Activated naive CD4-positive, alpha-beta T cell treated with anti-CD3 and anti-CD28 coated beads, Interleukin-2, amount 50 U/mL, for 72 hours (primary cell): ENCODE measurements around the gene RPTOR. TPM values are rescaled to one million over a fixed set of nuclear protein-coding genes. Genes with fewer than 3 reads are reported as not detected.

Experiments used
- ATAC-seq, 2 donors: fragments of 150-1000 bp; cut with Tn5 transposase; 2 replicates each; pipeline ENCODE4 v1.10.0; 2021; ENCODE audit warnings: mild to moderate bottlenecking in 2 of 2, moderate library complexity in 2 of 2
- DNase-seq, 2 donors: peaks; one replicate each; pipeline ENCODE4 v3.0.0; 2021 to 2022; ENCODE audit warnings: low spot score in 2 of 2
- H3K27ac Mint-ChIP-seq, 2 donors: one replicate each; pipeline ENCODE4 v1.8.0; 2022; ENCODE audit warnings: mild to moderate bottlenecking in 2 of 2, mixed read lengths in 2 of 2
- H3K36me3 Mint-ChIP-seq, 2 donors: one replicate each; pipeline ENCODE4 v1.8.0; 2022; ENCODE audit warnings: mixed read lengths in 2 of 2
- H3K9me3 Mint-ChIP-seq, 2 donors: one replicate each; pipeline ENCODE4 v1.8.0; 2022; ENCODE audit warnings: mixed read lengths in 2 of 2
- total RNA-seq, 2 donors: library from RNA; stranded (reverse); gene quantifications; one replicate each; pipeline ENCODE4 v1.2.3, GENCODE V29; 2022

Gene RPTOR
- total RNA-seq, 2 donors from 2014 or later = 59.5 to 128 TPM

DNA sequence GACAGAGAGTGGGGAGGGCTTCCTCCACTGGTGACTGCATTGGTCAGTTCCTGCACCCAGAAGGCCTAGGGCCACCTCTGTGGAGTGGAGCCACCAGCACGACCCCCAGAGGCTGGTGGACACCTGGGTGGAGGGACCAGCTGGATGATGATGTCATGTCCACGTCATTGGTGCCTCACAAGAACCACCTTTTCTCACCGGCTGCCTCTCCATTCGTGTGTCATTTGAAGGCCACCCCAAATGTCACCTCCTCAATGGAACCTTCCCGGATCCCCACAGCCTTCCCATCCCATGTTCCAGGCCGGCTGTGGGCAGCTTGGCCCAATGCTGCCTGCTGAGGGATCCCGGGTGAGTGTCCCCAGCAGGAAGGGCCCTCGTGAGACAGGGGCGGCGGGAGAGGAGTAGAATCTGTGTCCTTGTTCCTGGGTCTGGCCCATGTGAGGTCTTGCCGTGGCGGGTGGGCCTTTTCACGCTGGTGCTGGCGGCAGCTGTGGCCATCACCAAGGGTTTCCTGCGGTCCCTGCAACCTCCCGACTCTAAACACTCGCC, 437.9 kb downstream of the RPTOR start:
- H3K9me3 Mint-ChIP-seq = peaks cover 0 to 9% of the 10 kb centered on the region in 2 donors
- no peak for DNase-seq
- ATAC-seq = no peak
- H3K27ac Mint-ChIP-seq = no peak overlapping the region
- no peaks in the 10 kb centered on the region for H3K36me3 Mint-ChIP-seq

DNA sequence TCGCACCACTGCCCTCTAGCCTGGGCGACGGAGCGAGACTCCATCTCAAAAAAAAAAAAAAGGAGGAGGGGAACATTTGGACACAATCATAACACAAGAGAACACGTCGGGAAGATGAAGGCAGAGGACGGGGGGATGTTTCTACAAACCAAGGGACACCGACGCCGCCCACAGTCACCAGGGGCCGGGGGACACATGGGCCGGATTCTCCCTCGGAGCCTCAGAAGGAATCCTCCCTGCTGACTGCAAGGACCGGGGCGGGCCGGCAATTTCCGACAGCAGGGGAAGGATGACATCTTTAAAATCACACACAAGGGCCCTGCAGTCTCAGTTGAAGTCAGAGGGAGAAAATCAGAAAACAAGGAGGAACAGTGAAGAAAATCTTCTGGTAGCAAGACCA, 438.9 kb downstream of the RPTOR start:
- H3K36me3 Mint-ChIP-seq = no peaks in the 10 kb centered on the region
- DNase-seq = no peak
- peaks cover 0 to 9% of the 10 kb centered on the region in 2 donors for H3K9me3 Mint-ChIP-seq
- no peak for ATAC-seq
- H3K27ac Mint-ChIP-seq = peak overlapping the region in 1 of 2 donors; percentile 60

DNA sequence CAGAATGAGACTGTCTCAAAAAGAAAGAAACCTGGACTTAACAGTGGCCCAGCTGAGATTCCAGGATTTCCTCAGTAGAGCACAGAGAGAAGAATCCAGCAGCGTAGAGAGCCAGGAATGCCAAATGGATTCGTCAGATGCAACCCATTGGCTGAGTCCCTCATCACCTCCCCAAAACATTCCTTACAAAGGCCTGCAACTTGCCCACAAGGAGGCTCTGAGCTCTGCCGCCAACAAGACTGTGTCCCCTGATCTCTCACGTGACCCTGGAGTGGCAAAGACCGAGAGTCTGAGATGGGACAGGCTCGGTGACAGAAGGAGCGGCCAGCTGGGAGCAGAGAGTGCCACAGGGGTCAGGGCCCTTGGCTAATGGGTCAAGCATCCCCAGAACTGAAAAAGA, 440.1 kb downstream of the RPTOR start:
- Mint-ChIP-seq H3K27ac (no peak overlapping the region), H3K9me3 (peaks cover 0 to 9% of the 10 kb centered on the region in 2 donors), H3K36me3 (no peaks in the 10 kb centered on the region)
- ATAC-seq = no peak
- DNase-seq = no peak

DNA sequence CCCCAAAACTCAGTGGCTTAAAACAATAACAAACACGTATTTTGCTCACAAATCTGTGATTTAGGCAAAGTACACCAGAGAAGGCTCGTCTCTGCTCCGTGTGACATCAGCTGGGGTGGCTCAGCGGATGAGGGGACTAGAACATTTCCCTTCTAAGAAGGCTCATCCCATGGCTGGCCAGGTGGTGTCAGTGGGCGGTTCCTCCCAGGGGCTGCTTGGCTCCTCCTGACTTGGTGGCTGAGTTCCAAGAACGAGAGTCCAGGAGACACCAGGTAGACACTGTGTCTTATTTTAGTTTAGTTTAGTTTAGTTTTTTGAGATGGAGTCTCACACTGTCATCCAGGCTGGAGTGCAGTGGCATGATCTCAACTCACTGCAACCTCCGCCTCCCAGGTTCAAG, 441.4 kb downstream of the RPTOR start:
- no peaks in the 10 kb centered on the region for H3K36me3 Mint-ChIP-seq
- H3K9me3 Mint-ChIP-seq = no peaks in the 10 kb centered on the region

DNA sequence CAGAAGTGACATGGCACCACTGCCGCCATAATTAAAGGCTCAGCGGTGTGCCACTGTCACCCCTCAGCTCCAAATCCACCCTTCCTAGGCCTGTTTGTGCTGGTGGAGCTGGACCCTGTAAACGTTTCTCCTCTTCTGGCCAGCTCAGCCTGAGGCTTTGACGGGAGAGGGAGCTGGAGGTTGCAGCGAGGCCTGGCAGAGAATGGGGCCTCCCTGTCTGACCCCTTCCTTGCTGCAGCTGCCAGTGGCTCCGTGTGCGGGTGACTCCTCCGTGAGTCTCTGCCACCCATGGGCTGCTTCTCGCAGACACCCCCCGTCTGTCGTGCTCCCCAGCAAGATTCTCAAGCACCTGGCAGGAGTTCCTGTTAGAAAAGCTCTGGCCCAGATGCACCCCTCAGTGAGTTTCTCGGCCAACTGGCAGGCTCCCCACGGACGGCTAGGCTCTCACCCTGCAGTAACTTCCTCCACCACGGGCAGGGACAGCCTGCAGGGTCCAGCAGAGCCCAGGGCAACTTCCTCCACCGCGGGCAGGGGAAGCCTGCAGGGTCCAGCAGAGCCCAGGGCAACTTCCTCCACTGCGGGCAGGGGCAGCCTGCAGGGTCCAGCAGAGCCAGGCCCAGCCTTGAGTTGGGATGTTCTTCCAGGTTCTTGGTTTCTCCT, 442.3 kb downstream of the RPTOR start:
- DNase-seq (no peak), ATAC-seq (no peak)
- Mint-ChIP-seq H3K9me3 (no peaks in the 10 kb centered on the region), H3K27ac (no peak overlapping the region), H3K36me3 (no peaks in the 10 kb centered on the region)

More for the DNA sequence above, 441.4 kb downstream of the RPTOR start:
- H3K27ac Mint-ChIP-seq = no peak overlapping the region
- DNase-seq = no peak
- ATAC-seq = no peak

DNA sequence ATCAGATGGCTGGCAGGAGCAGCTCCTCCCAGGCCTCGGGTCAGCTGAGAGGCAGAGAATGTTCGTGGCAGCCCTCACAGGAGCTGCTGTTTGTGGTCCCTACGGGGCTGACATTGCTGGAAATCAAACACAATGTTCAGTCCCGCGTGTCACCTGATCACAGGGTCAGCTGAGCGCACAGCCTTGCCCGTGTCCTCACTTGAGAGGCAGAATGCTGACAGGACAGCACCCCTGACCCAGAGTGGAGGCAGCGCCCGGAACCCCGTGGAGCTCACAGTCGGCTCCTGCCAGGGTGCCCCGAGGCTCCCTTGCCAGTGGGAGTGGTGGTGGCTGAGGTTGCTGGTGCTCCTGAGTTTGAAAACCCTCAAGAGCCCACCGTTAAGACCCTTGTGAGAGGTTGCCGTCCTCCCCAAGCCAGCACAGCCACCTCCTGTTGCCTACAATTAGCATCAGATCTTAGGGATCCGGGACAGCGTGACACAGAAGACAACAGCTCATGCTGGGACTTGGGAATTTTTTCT, 443.4 kb downstream of the RPTOR start:
- ATAC-seq (no peak), DNase-seq (no peak)
- H3K9me3 Mint-ChIP-seq = no peaks in the 10 kb centered on the region
- no peak overlapping the region for H3K27ac Mint-ChIP-seq
- H3K36me3 Mint-ChIP-seq = no peaks in the 10 kb centered on the region

DNA sequence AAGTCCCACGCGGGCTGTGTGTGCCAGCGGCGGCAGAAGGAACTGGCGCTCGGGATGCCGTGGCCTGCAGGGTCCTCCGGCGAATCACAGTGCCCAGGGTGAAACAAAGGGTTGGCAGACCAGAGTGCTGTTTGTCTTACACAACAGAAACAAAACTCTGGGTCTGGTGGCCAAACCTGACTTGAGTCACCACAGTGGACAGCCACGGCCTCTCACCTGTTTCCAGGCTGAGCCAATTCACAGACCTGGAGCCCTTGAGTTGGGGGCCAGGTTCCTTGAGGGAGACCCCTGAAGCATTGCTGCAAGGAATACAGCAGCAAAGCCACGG, 444.9 kb downstream of the RPTOR start:
- no peaks in the 10 kb centered on the region for H3K9me3 Mint-ChIP-seq
- DNase-seq (no peak), ATAC-seq (no peak)
- no peak overlapping the region for H3K27ac Mint-ChIP-seq
- H3K36me3 Mint-ChIP-seq = no peaks in the 10 kb centered on the region

DNA sequence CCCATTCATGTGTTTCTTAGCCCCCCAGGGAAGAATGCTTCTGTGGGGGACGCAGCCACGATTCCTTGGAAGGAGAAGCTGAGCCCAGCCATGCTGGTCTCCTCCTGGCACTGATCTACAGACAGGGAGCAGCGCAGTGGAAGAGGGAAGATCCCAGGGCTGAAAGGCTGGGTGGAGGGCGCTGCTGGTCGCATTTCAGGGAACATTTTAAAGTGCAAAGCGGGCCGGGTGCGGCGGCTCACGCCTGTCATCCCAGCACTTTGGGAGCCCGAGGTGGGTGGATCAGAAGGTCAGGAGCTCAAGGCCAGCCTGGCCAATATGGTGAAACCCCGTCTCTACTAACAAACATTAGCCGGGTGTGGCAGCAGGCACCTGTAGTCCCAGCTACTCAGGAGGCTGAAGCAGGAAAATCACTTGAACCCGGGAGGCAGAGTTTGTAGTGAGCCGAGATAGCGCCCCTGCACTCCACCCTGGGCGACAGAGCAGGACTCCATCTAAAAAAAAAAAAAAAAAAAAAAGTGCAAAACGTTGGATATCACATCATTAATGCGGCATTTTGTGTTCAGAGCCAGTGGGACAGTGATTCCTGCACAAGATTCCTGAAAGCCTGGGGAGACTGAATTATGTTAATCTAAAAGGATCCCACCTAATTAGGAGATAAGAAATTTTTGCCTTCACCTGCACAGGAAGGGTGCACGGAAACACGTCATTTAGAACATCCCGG, 446.4 kb downstream of the RPTOR start:
- ATAC-seq = peak; percentile 1 to 55
- Mint-ChIP-seq H3K36me3 (no peaks in the 10 kb centered on the region), H3K27ac (peak overlapping the region; percentile 79 to 95), H3K9me3 (no peaks in the 10 kb centered on the region)
- DNase-seq = no peak

DNA sequence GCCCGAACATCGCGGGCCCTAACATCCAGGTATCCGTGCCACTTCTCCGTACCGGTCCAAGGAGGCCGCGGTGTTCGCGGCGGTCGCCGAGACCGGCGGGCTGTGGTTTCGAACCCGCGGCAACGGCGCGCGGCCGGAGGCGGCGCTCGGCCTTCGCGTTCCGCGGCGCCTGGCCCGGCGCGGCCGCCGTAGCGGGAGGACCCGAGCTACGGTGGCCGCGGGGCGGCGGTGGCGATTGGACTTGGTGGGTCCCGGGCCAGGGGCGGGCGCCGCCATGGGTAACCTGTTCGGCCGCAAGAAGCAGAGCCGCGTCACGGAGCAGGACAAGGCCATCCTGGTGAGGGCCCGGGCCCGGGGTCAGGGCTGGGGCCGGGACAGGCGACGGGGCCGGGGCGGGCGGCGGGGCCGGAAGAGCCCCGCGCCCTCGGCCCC, 447.0 kb downstream of the RPTOR start, which contains the start of gene CHMP6:
Gene CHMP6, plus strand, starts transcription at position 197 of the 432 bp plus-strand sequence. Its CDS starts 78 bp downstream, at position 275.
- ATAC-seq (peak; percentile 79 to 84), DNase-seq (peak; percentile 79 to 80)
- H3K36me3 Mint-ChIP-seq = no peaks in the 10 kb centered on the region

DNA sequence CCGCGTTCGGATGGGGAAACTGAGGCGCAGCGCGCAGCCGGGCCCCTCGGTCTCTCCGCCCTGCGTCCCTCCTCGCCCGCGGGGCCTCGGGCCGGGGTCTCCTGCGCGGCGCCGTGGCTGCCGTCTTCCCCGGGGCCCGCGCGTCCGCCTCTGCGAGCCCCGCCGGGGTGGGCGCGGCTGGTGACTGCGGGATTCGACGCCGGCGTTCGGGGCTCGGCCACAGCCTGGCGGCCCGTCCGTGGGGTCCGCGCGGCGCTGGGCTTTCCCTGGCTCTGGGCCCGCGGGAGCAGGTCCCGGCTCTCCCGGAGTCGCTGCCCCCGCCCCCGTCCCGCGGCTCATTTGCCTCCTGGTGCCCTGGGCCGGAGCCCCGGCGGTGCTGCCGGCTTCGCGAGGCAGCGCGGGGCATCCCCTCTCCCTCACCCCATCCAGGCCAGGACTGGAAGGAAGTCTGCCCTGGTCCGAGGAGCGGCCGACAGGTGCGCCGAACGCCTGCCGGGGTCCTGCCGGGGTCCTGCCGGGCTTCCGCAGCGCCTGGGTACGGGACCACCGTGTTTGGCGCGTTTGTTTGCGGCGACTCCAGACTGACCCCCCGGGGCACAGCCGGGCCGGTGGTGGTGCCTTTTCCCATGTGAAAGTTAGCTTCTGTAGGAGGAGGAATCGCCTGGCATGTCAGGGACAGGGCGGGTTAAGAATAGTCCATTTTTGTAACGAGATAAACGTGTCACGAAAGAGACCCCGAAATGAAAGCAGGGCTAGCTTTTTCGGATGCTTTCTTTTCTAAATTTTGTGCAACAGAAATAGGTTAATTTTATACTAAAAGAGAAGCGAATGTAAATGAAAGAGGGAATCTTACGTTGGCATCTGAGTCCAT, 447.7 kb downstream of the RPTOR start:
- peak in 1 of 2 donors; percentile 11 for DNase-seq
- Mint-ChIP-seq H3K36me3 (no peaks in the 10 kb centered on the region), H3K27ac (peak overlapping the region; percentile 59 to 86), H3K9me3 (no peaks in the 10 kb centered on the region)
- ATAC-seq = peak; percentile 23 to 52

More for the DNA sequence above, 447.0 kb downstream of the RPTOR start, which contains the start of gene CHMP6:
- Mint-ChIP-seq H3K27ac (peak within 1 kb of the TSS; percentile 79 to 95), H3K9me3 (no peaks in the 10 kb centered on the region)

DNA sequence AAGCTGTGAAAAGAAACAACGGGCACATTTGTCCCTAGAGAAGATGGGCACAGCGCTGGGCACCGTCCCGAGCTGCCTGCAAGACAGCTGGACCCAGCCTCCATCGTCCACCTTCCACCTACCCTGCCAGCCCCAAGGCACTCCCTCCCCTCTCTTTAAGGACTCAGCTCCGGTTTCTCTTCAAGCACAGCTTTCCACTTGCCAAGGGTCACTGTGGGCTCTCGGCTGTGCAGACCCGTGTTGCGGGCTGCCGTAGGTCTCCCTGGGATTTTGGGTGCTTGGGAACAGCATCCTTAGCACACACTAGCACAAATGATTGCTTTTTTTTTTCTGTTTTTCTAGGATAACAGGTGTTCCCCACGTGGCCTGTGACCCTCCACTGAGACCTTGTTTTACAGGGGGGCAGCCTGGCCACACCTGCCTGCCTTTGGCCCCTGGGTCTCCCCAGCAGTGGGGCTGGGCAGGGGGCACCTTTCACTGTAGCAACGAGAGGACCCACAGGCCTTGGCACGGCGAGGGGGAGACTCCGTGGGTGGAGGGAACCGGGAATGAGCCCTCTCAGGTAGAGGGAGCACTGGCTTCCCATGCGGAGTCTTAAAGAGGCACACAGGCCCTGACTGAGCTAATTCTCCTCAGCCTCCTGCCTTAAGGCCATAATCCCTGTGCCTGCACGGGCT, 448.4 kb downstream of the RPTOR start:
- DNase-seq (peak in 1 of 2 donors; percentile 2), ATAC-seq (no peak)
- Mint-ChIP-seq H3K9me3 (no peaks in the 10 kb centered on the region), H3K36me3 (no peaks in the 10 kb centered on the region), H3K27ac (peak overlapping the region; percentile 60 to 86)

DNA sequence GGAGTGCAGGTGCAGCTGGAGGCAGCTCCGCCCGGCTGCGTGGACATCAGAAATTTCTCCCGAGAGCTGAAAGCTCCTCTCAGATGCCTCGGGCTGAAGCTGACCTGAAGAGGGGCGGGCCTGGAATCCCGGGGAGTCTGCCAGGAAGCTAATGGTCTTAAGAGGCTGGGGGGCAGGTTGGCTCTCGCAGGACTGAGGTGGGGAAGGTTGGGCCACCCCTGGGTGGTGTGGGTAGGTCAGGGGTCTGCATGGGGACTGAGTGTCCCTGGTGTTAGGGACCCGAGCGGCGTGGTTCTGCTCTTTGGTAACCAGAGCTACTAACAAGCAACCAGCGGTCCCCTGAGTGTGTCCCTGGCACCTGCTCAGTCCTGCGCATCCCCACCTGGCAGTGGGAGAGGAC, 450.5 kb downstream of the RPTOR start:
- ATAC-seq = no peak
- Mint-ChIP-seq H3K36me3 (no peaks in the 10 kb centered on the region), H3K9me3 (no peaks in the 10 kb centered on the region), H3K27ac (no peak overlapping the region)
- no peak for DNase-seq

DNA sequence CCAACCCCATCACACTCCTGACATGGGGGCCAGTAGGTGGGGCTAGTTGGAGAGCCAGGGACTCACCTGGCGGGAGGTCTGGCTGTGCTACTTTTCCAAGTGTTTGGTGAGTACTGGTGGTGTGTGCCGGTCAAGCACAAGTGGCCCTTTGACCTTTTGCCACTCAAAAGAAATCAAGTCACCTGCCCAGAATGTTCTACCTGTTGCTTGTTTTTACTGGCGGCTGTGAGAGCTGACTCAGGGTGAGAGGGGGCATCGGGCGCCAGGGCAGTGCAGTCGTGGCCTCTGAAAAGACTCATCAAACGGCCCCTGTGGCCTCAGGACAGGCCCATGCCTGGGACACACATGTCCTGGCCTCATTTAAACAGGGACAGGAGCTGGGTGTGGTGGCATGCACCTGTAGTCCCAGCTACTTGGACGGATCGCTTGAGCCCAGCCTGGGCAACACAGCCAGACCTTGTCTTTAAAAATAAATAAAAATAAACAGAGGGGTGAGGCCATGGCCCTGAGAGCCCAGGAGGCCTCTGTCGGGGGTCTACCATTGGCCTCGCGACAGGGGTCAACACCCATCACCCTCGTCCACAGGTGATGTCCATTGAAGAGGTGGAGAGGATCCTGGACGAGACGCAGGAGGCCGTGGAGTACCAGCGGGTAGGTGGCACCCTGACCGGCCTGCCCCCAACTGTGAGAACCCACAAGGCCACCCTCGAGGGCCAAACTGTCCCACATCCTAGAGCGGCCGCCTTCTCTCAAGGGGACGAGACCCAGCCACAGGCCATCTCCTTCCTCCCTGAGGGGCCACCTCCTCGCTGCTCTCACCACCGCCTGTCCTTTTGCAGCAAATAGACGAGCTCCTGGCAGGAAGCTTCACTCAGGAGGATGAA, 452.0 kb downstream of the RPTOR start:
- Mint-ChIP-seq H3K9me3 (no peaks in the 10 kb centered on the region), H3K36me3 (no peaks in the 10 kb centered on the region), H3K27ac (no peak overlapping the region)
- no peak for ATAC-seq
- no peak for DNase-seq

DNA sequence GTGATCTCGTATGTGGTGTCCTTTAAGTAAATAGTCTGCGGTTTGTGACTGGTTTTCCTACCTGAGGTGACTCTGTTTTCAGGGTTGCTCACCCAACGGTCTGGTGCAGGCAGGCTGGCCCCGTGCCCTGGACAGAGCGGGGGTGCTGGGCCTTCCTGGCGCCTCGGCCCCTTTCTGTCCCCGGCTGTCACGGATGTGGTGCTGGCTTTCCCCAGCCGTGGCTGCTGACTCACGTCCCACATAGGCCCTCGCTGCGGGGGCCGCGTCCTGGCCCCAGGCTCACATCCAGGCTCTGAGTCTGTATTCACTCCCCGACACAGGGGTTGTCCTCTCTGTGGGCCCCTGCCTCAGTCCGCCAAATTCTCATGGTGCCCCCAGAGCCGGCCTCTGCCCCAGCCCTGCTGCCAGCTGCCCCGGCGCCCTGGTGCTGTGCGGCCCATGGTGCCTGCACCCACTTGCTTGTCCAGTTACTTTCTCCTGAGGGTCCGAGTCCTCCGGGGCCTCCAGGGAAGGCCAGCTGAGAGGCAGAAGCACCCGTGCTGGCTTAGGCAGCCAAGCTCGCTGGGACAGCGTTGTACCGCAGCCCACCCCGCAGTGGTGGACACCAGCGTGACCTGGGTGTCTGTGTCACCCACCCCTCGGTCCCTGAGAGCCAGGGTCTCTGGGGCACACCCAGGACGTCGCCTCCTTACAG, 452.9 kb downstream of the RPTOR start:
- peak in 1 of 2 donors; percentile 17 for ATAC-seq
- no peaks in the 10 kb centered on the region for H3K36me3 Mint-ChIP-seq

More for the DNA sequence above, 452.9 kb downstream of the RPTOR start:
- Mint-ChIP-seq H3K9me3 (no peaks in the 10 kb centered on the region), H3K27ac (no peak overlapping the region)
- no peak for DNase-seq
